ENCODE measurements around the gene ROR1.

ROR1 gene

GRCh38 chr1:63753591-63753990, 20.2 kb upstream of the ROR1 start:
- no peak for DNase-seq
- in situ Hi-C loops (cut with HindIII; ENCODE audit: low pct_ligation_motif_present, low pct_unique_long_range_greater_than_20kb, low sequenced_read_pairs), result no loop called here

- in situ Hi-C loops (cut with HindIII; ENCODE audit: low pct_ligation_motif_present, low pct_unique_long_range_greater_than_20kb, low sequenced_read_pairs), result no loop called here
Measured at GRCh38 chr1:63756839-63757238, 17.0 kb upstream of the ROR1 start.

GRCh38 chr1:63757334-63757733, 16.5 kb upstream of the ROR1 start:
- in situ Hi-C loops (cut with HindIII; ENCODE audit: low pct_ligation_motif_present, low pct_unique_long_range_greater_than_20kb, low sequenced_read_pairs), result no loop called here
- no peak for DNase-seq

More at GRCh38 chr1:63756839-63757238, 17.0 kb upstream of the ROR1 start:
- DNase-seq, result no peak

GRCh38 chr1:63758791-63759190, 15.0 kb upstream of the ROR1 start:
- in situ Hi-C loops (cut with HindIII; ENCODE audit: low pct_ligation_motif_present, low pct_unique_long_range_greater_than_20kb, low sequenced_read_pairs), result no loop called here

GRCh38 chr1:63759778-63760177, 14.0 kb upstream of the ROR1 start:
- in situ Hi-C loops (cut with HindIII; ENCODE audit: low pct_ligation_motif_present, low pct_unique_long_range_greater_than_20kb, low sequenced_read_pairs), result no loop called here
- DNase-seq, result no peak

More at GRCh38 chr1:63758791-63759190, 15.0 kb upstream of the ROR1 start:
- DNase-seq, result no peak

- in situ Hi-C loops (cut with HindIII; ENCODE audit: low pct_ligation_motif_present, low pct_unique_long_range_greater_than_20kb, low sequenced_read_pairs), result no loop called here
Measured at GRCh38 chr1:63770381-63770780, 3.4 kb upstream of the ROR1 start.

GRCh38 chr1:63772201-63772600, 1.6 kb upstream of the ROR1 start:
- no peak for DNase-seq
- in situ Hi-C loops (cut with HindIII; ENCODE audit: low pct_ligation_motif_present, low pct_unique_long_range_greater_than_20kb, low sequenced_read_pairs), result no loop called here

More at GRCh38 chr1:63770381-63770780, 3.4 kb upstream of the ROR1 start:
- DNase-seq, result no peak

GRCh38 chr1:63772876-63773275, 941 bp upstream of the ROR1 start:
- no peak for DNase-seq
- in situ Hi-C loops (cut with HindIII; ENCODE audit: low pct_ligation_motif_present, low pct_unique_long_range_greater_than_20kb, low sequenced_read_pairs), result no loop called here

- DNase-seq, result no peak
- in situ Hi-C loops (cut with HindIII; ENCODE audit: low pct_ligation_motif_present, low pct_unique_long_range_greater_than_20kb, low sequenced_read_pairs), result no loop called here
Measured at GRCh38 chr1:63773496-63773814, 362 bp upstream of the ROR1 start.

GRCh38 chr1:63774617-63775417, 1.0 kb downstream of the ROR1 start:
- in situ Hi-C loops (cut with HindIII; ENCODE audit: low pct_ligation_motif_present, low pct_unique_long_range_greater_than_20kb, low sequenced_read_pairs), result no loop called here
- peak; percentile 39 for DNase-seq

- in situ Hi-C loops (cut with HindIII; ENCODE audit: low pct_ligation_motif_present, low pct_unique_long_range_greater_than_20kb, low sequenced_read_pairs), result no loop called here
- no peak for DNase-seq
Measured at GRCh38 chr1:63775418-63776127, 1.8 kb downstream of the ROR1 start.

GRCh38 chr1:63777286-63777685, 3.5 kb downstream of the ROR1 start:
- in situ Hi-C loops (cut with HindIII; ENCODE audit: low pct_ligation_motif_present, low pct_unique_long_range_greater_than_20kb, low sequenced_read_pairs), result no loop called here

GRCh38 chr1:63777965-63778880, 4.4 kb downstream of the ROR1 start:
- in situ Hi-C loops (cut with HindIII; ENCODE audit: low pct_ligation_motif_present, low pct_unique_long_range_greater_than_20kb, low sequenced_read_pairs), result no loop called here
- no peak for DNase-seq

More at GRCh38 chr1:63777286-63777685, 3.5 kb downstream of the ROR1 start:
- DNase-seq, result no peak

- DNase-seq, result no peak
- in situ Hi-C loops (cut with HindIII; ENCODE audit: low pct_ligation_motif_present, low pct_unique_long_range_greater_than_20kb, low sequenced_read_pairs), result no loop called here
Measured at GRCh38 chr1:63779338-63780211, 5.8 kb downstream of the ROR1 start.

GRCh38 chr1:63780565-63780964, 6.7 kb downstream of the ROR1 start:
- in situ Hi-C loops (cut with HindIII; ENCODE audit: low pct_ligation_motif_present, low pct_unique_long_range_greater_than_20kb, low sequenced_read_pairs), result no loop called here
- no peak for DNase-seq

GRCh38 chr1:63782982-63783381, 9.2 kb downstream of the ROR1 start:
- in situ Hi-C loops (cut with HindIII; ENCODE audit: low pct_ligation_motif_present, low pct_unique_long_range_greater_than_20kb, low sequenced_read_pairs), result no loop called here
- DNase-seq, result no peak

- no peak for DNase-seq
Measured at GRCh38 chr1:63784083-63784482, 10.3 kb downstream of the ROR1 start.

More at GRCh38 chr1:63784083-63784482, 10.3 kb downstream of the ROR1 start:
- in situ Hi-C loops (cut with HindIII; ENCODE audit: low pct_ligation_motif_present, low pct_unique_long_range_greater_than_20kb, low sequenced_read_pairs), result no loop called here

Data from ACHN (cell line).